ENCODE measurements around the gene BAD.
"Not testable (repeated sequence)": the region's sequence is repeated elsewhere in the genome, so short reads cannot be mapped to it uniquely, and the experiment has no call there.

The BAD gene

DNA sequence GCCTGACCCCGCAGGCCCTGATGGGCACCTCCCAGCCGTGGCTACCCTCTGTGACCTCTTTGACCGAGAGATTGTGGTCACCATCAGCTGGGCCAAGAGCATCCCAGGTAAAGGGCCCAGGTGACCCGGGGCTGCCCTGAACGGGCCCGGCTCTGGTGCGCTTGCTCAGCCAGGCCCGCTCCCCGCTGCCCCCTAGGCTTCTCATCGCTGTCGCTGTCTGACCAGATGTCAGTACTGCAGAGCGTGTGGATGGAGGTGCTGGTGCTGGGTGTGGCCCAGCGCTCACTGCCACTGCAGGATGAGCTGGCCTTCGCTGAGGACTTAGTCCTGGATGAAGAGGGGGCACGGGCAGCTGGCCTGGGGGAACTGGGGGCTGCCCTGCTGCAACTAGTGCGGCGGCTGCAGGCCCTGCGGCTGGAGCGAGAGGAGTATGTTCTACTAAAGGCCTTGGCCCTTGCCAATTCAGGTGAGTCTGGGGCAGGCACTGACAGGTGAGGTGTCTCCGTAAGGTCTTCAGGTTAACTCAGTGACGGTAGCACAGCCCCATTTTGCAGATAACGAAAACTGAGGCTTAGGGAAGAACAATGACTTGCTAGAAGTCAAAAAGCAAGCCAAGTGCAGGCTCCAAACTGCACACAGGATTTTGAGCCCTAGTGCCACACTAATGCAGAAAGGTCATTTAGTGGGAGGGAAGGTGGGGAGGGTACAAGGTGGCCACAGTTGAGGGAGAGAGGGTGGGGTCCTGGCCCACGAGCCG lies 30.5 kb upstream of the BAD start:
- no peak for DNase-seq

GRCh38 chr11:64314146-64314804 lies 29.8 kb upstream of the BAD start:
- DNase-seq = no peak

GRCh38 chr11:64313491-64314145 lies 29.2 kb upstream of the BAD start:
- no peak for DNase-seq

DNA sequence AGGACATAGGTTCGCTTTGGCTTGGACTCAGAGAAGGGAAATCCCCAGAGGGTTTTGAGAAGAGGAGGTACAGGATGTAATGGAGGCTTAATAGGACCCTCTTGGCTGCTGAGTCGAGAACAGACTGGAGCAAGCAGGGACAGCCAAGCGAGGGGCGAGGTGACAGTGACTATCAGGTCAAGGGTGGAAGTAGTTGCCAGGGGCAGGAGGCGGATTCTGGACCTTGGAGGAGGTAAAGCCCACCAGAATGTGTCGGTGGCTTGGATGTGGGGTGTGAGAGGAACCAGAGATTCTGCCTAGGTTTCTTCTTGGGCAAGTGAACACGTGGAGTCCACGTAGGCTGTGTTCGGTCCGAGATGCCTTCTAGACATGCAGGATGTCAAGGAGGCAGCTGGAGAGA lies 28.5 kb upstream of the BAD start:
- no peak for DNase-seq

- DNase-seq = not testable (repeated sequence)
These were observed 23.3 kb upstream of the BAD start for GRCh38 chr11:64307795-64308194.

GRCh38 chr11:64306876-64307622 lies 22.6 kb upstream of the BAD start:
- no peak for DNase-seq

GRCh38 chr11:64306563-64306875 lies 22.1 kb upstream of the BAD start:
- DNase-seq = no peak

DNA sequence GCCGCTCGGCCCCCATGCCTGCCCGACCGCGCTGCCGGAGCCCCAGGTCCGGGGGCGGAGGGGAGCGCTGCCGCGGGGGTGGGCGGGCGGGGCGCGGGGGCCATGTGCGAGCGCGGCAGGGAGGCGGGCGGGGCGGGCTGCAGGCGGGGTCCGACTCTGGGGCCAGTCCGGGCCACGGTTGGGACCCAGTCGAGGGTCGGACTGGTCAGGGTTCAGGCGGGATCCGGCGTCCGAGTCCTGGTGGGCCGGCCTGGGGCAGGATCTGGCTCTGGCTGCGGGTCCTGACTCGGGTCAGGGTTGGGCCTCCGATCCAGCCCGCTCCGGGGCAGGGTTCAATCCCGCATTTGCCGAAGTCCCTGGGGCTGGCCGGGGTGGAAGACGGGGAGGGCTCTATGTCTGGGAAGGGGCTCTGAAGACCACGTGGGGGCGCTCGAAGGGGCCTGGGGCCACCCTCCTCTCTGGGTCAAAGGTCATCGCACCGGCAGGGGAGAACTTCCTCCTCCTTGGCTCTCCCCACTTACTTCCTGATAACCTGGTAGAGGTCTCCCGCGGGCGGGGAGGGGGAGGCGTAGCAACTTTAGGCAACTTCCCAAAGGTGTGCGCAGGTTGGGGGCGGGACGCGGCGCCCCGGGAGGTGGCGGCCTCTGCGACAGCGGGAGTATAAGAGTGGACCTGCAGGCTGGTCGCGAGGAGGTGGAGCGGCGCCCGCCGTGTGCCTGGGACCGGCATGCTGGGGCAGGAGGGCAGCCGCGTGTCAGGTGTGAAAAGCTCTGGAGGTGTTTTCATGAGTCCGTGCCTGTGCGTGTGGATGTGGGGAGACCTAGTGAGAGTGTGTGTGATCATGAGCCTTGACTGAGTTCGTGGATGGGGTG lies 21.5 kb upstream of the BAD start:
- no peak for DNase-seq

GRCh38 chr11:64305075-64305690 lies 20.7 kb upstream of the BAD start, which contains the start of gene ESRRA:
Gene ESRRA (plus strand): TSS chr11:64305524. CDS start chr11:64307180, 1,656 bp downstream.
- DNase-seq = peak; percentile 98

DNA sequence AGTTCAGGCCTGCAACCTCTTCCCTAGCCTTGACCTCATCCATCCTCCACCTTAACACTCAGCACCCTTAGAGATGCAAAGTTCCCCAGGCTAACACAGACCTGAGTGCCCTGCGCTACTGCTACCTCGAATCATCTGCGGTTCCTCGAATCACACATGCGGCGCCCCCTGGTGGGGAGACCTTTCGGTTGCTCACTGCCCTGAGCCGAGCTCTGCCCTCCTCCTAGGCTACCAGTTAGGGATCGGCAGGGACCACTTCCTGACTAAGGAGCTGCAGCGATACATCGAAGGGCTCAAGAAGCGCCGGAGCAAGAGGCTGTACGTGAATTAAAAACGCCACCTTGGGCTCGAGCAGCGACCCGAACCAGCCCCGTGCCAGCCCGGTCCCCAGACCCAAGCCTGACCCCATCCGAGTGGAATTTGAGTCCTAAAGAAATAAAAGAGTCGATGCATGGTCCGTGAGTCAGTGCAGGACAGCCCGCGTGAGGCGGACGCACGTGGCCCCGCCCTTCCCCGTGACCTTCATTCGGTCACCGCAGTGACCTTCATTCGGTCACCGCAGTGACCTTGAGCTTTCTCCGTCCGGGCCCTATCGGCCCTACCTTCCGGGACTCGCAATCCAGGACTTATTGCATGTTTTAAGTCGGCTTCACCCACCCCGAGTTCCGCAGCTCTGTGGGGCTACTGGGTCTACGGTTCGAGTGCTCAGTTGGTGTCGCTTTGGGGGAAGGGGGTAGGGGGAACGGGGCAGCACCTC lies 20.0 kb upstream of the BAD start:
- DNase-seq = peak; percentile 77

DNA sequence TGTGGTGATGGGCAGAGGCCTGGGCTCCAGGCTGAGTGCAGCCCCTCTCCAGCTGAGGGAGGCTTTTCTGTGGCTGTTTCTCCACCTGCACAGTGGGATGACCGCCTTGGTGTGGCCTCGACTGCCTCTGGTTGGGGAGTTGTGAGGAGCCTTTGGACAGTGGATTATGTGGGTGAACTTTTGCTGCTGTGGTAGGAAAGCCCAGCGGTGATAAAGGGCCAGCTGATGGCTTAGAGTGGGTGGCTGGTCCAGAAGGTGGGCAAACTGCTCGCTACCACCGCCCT lies 19.5 kb upstream of the BAD start:
- no peak for DNase-seq

DNA sequence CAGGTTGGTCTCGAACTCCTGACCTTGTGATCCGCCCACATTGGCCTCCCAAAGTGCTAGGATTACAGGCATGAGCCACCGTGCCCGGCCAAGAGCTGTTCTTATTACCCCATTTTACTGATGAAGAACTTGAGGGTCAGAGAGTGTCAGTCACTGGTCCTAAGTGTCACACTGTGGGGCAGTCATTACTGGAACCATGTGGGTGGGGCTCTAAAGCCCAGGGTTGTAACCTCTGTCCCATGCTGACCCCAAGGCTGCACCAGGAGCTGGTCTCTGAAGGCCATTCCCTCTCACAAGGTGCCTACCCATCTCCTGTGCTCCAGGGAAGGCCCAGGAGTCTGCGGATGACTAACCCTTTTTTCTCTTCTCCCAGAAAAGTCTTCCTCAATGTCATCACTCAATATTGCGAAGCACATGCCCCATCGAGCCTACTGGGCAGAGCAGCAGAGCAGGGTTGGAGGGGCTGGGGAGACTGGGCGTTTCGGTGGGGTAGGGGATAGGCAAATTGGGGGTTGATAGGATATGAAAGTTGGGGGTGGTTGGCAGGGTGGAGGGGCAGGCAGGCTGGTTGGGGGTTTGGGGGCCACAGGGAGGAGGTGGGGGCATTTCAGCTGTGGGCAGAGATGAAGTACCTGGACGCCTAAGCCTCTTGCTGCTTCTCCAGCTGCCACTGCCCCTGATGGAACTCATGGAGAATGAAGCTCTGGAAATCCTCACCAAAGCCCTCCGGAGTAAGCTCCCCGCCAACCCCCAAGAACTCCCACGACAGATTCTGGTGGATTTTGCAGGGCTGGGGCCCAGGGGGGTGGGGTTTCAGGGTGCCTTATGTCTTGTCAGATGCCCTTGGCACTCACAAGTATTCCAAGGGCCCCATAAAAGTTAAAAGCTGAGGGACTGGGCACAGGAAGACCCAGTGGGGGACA lies 18.9 kb upstream of the BAD start:
- DNase-seq = no peak

GRCh38 chr11:64299847-64300648 lies 15.6 kb upstream of the BAD start, which contains the start of gene CATSPERZ:
Gene CATSPERZ (plus strand): TSS chr11:64300358. CDS start chr11:64300411, 53 bp downstream.
- no peak for DNase-seq

- DNase-seq = no peak
These were observed 14.7 kb upstream of the BAD start for GRCh38 chr11:64298966-64299846.

- no peak for DNase-seq
These were observed 13.4 kb upstream of the BAD start for GRCh38 chr11:64297699-64298358.

GRCh38 chr11:64296830-64297698 lies 12.6 kb upstream of the BAD start:
- DNase-seq = no peak

DNA sequence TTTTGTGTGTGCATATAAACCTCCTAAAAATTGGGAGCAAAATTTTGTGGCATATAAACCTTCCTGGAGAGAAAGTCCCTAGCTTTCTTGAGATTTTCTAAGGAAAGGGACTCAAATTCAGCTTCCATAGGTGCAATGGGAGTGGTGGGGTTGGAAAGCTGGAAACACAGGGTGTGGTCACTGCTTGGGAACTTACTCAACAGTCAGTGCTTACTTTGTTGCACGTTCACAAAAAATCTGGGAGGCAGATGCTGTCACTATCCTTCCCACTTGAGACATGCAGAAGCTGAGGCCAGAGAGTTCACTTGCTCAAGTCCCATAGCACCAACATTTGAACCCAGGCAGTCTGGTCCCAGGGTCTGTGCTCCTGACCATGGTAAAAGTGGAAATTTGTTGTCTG lies 11.8 kb upstream of the BAD start:
- no peak for DNase-seq

Data from NCI-H446 treated with DMSO at 0.1 percent for 48 hours (cell line).